Loucy (cell line): ENCODE data around the gene DUSP7.

Experiments used
- H2AFZ ChIP-seq: fragments of 200-600 bp; sonication (generic); 2 replicates; pipeline ENCODE4 v1.6.0; 2016; ENCODE audit warnings: antibody characterized with exemption, mild to moderate bottlenecking, low read length, moderate library complexity
- H3F3A ChIP-seq: fragments of 200-600 bp; 2 replicates; pipeline ENCODE4 v1.6.0; 2016; ENCODE audit warnings: antibody characterized with exemption, low read depth, mild to moderate bottlenecking
- H3K27me3 ChIP-seq: fragments of 200-600 bp; sonication (generic); 2 replicates; pipeline ENCODE4 v1.6.1; 2014; ENCODE audit warnings: low read length, mild to moderate bottlenecking; ENCODE audit not compliant: insufficient read depth, poor library complexity, severe bottlenecking
- H3K36me3 ChIP-seq: fragments of 200-600 bp; sonication (generic); 2 replicates; pipeline ENCODE4 v1.6.1; 2016; ENCODE audit warnings: low read length; ENCODE audit not compliant: insufficient read depth
- H3K4me1 ChIP-seq: fragments of 200-600 bp; sonication (generic); 2 replicates; pipeline ENCODE4 v1.5.1; 2014; ENCODE audit warnings: low read length, mild to moderate bottlenecking; ENCODE audit not compliant: insufficient read depth, poor library complexity, severe bottlenecking
- H3K4me2 ChIP-seq: fragments of 200-600 bp; sonication (generic); 2 replicates; pipeline ENCODE4 v1.6.0; 2014; ENCODE audit warnings: antibody characterized with exemption, low read length, low read depth, mild to moderate bottlenecking; ENCODE audit not compliant: poor library complexity, severe bottlenecking
- H3K4me3 ChIP-seq: fragments of 200-600 bp; sonication (generic); 2 replicates; pipeline ENCODE4 v1.5.1; 2014; ENCODE audit warnings: low read length, mild to moderate bottlenecking, mixed read lengths; ENCODE audit not compliant: poor library complexity, severe bottlenecking
- H3K79me2 ChIP-seq: fragments of 200-600 bp; sonication (generic); 2 replicates; pipeline ENCODE4 v1.6.1; 2014; ENCODE audit warnings: low read length; ENCODE audit not compliant: insufficient read depth
- H3K9ac ChIP-seq: fragments of 200-600 bp; sonication (generic); 2 replicates; pipeline ENCODE4 v1.6.0; 2014; ENCODE audit warnings: mild to moderate bottlenecking, low read depth, low read length, moderate library complexity; ENCODE audit not compliant: poor library complexity, severe bottlenecking
- H3K9me2 ChIP-seq: fragments of 200-600 bp; sonication (generic); replicated peaks from 2 replicates; pipeline ENCODE4 v1.6.1; 2016; ENCODE audit warnings: low read depth, low read length, mixed read lengths
- H3K9me3 ChIP-seq: fragments of 200-600 bp; sonication (generic); 2 replicates; pipeline ENCODE4 v1.6.1; 2014; ENCODE audit warnings: mild to moderate bottlenecking, antibody characterized with exemption, low read length, low read depth; ENCODE audit not compliant: insufficient read depth
- H4K20me1 ChIP-seq: fragments of 200-600 bp; sonication (generic); 2 replicates; pipeline ENCODE4 v1.6.0; 2014; ENCODE audit warnings: antibody characterized with exemption, low read length, mild to moderate bottlenecking; ENCODE audit not compliant: insufficient read depth, poor library complexity, severe bottlenecking
- EZH2phosphoT487 ChIP-seq: fragments of 200-600 bp; IDR thresholded peaks from 2 replicates; pipeline ENCODE4 v1.6.1; 2018; ENCODE audit warnings: antibody characterized with exemption, mild to moderate bottlenecking, moderate library complexity, borderline replicate concordance
- TF ChIP-seq, protein P1 (sequence below): fragments of 200-600 bp; sonication (generic); conservative IDR thresholded peaks from 2 replicates; pipeline ENCODE4 v1.5.1; 2014; ENCODE audit warnings: mild to moderate bottlenecking, antibody characterized with exemption, low read length

Gene DUSP7

GRCh38 chr3:52085681-52086282 is 29.4 kb upstream of the DUSP7 start:
- Histone ChIP-seq H3K4me3 (no peak overlapping the region), H3K9ac (no peak overlapping the region)

GRCh38 chr3:52084954-52085680 is 28.7 kb upstream of the DUSP7 start:
- Histone ChIP-seq H3K4me2 (peak overlapping the region; percentile 58), H3F3A (no peaks in the 10 kb centered on the region), H3K79me2 (no peaks in the 10 kb centered on the region), H2AFZ (no peak overlapping the region), H3K27me3 (no peaks in the 10 kb centered on the region), H3K4me1 (peaks cover 42% of the 10 kb centered on the region), H3K9ac (no peak overlapping the region), H3K9me3 (no peaks in the 10 kb centered on the region), H3K9me2 (no peaks in the 10 kb centered on the region), H3K4me3 (no peak overlapping the region), H4K20me1 (no peaks in the 10 kb centered on the region), H3K36me3 (peaks cover 31% of the 10 kb centered on the region; the same call in 1 of the 2 replicates)
- TF ChIP-seq, protein P1, sequence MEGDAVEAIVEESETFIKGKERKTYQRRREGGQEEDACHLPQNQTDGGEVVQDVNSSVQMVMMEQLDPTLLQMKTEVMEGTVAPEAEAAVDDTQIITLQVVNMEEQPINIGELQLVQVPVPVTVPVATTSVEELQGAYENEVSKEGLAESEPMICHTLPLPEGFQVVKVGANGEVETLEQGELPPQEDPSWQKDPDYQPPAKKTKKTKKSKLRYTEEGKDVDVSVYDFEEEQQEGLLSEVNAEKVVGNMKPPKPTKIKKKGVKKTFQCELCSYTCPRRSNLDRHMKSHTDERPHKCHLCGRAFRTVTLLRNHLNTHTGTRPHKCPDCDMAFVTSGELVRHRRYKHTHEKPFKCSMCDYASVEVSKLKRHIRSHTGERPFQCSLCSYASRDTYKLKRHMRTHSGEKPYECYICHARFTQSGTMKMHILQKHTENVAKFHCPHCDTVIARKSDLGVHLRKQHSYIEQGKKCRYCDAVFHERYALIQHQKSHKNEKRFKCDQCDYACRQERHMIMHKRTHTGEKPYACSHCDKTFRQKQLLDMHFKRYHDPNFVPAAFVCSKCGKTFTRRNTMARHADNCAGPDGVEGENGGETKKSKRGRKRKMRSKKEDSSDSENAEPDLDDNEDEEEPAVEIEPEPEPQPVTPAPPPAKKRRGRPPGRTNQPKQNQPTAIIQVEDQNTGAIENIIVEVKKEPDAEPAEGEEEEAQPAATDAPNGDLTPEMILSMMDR = no peak
- TF ChIP-seq EZH2phosphoT487 = no peak

More at GRCh38 chr3:52085681-52086282, 29.4 kb upstream of the DUSP7 start:
- Histone ChIP-seq H2AFZ (no peak overlapping the region), H3K9me3 (no peaks in the 10 kb centered on the region), H4K20me1 (no peaks in the 10 kb centered on the region), H3K27me3 (no peaks in the 10 kb centered on the region), H3K4me2 (peak overlapping the region; percentile 58), H3K9me2 (no peaks in the 10 kb centered on the region), H3F3A (no peaks in the 10 kb centered on the region), H3K79me2 (no peaks in the 10 kb centered on the region), H3K36me3 (peaks cover 29% of the 10 kb centered on the region; the same call in 1 of the 2 replicates), H3K4me1 (peaks cover 42% of the 10 kb centered on the region)
- TF ChIP-seq, protein P1 = no peak
- no peak for TF ChIP-seq EZH2phosphoT487

GRCh38 chr3:52084216-52084945 is 28.0 kb upstream of the DUSP7 start:
- H3K79me2 ChIP-seq = no peaks in the 10 kb centered on the region
- H3K4me3 ChIP-seq = no peak overlapping the region
- no peaks in the 10 kb centered on the region for H3F3A ChIP-seq
- H3K9me2 ChIP-seq = no peaks in the 10 kb centered on the region
- no peaks in the 10 kb centered on the region for H4K20me1 ChIP-seq
- H3K4me2 ChIP-seq = no peak overlapping the region
- H3K9me3 ChIP-seq = no peaks in the 10 kb centered on the region
- H3K4me1 ChIP-seq = peaks cover 42% of the 10 kb centered on the region
- TF ChIP-seq, protein P1 = no peak
- no peak for TF ChIP-seq EZH2phosphoT487
- H3K36me3 ChIP-seq = peaks cover 32% of the 10 kb centered on the region; the same call in 1 of the 2 replicates
- H3K27me3 ChIP-seq = no peaks in the 10 kb centered on the region
- no peak overlapping the region for H3K9ac ChIP-seq
- H2AFZ ChIP-seq = no peak overlapping the region
